ENCODE measurements around the gene RNH1. TPM values are rescaled to one million over a fixed set of nuclear protein-coding genes. Genes with fewer than 3 reads are reported as not detected.

Gene RNH1
- total RNA-seq, 2 experiments from 2014 or later = 109 to 117 TPM

DNA sequence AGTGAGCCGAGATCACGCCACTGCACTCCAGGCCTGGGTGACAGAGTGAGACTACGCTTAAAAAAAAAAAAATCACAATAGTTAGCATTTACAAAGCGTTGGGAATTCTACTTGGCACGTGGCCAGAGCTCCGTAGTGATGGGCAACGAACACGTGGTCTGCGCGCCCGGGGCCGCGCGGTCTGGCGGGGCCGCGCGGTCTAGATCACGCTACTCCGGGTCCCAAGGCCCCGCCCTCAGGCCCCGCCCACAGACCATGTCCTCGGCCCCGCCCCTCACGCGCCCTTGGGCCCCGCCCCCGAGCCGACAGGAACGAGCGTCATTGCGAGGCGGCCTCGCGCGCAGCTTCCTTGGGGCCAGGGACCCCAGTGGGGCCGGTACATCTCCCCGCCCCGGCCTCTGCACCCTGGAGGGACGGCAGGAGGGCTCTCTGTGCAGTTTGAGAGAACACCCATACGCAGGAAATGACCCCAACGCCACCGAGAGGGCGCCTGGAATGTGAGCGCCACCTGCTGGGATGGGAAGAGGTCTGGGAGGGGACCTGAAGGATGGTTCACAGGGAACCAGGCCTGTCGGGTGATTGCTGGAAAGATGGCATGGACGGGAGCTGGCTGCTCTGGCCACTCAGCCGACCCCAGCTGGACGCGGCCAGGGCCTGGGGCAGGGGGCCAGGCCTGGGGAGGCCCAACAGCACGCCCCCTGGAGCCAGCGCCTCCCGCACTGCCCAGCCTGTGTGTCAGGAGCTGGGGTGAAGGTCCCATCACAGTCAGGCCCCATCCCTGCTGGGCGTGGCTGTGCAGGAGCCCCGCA lies 58.9 kb downstream of the RNH1 start:
- H3K36me3 Mint-ChIP-seq (ENCODE audit: low read depth) = peaks cover 11% of the 10 kb centered on the region
- H3K9me3 Mint-ChIP-seq = no peaks in the 10 kb centered on the region
- POLR2A ChIA-PET = interaction anchor here (0.7 to 6.2 kb wide), 19 partner anchors 9 to 241 kb away, joined by 3 to 102 read pairs (median 5); partner anchors contain the start of genes BET1L, IFITM2, PSMD13 and RIC8A
- CTCF ChIA-PET = interaction anchor here (0.7 to 4.0 kb wide), 27 partner anchors 8 to 328 kb away, joined by 3 to 67 read pairs (median 4); partner anchors contain the start of genes BET1L, IFITM1, RIC8A and RNH1
- peak overlapping the region; percentile 90 for H3K4me3 Mint-ChIP-seq
- H3K4me1 Mint-ChIP-seq = peaks cover 32% of the 10 kb centered on the region
- peak; percentile 96 for DNase-seq
- peaks cover 9% of the 10 kb centered on the region for H3K27me3 Mint-ChIP-seq
- peak overlapping the region; percentile 97 for H3K27ac Mint-ChIP-seq

DNA sequence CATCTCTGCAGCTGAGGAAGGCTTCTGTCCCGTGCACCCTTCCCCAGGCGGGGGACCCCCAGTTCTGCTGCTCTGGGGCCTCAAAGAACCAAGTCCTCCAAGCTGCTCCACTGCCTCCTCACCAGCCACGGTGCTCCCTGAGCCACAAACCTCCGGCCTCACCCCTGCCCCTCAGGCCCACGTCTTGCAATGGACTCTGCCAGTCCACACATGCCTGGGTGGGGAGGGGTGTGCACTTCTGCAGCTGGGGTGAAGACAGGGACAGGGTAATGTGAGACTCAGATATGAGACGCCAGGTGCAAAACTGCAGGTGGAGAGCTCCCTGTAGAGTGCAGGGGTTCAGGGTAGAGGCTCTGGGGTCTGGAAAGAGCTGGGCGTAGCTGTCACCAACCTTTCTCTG lies 60.2 kb downstream of the RNH1 start:
- ChIA-PET POLR2A (interaction anchor here (1.7 to 6.2 kb wide), 3 partner anchors 31 to 239 kb away, joined by 4 to 57 read pairs (median 17); partner anchors contain the start of genes BET1L, RIC8A and SIGIRR), CTCF (interaction anchor here (0.8 to 4.0 kb wide), 3 partner anchors 31 to 72 kb away, joined by 3 to 62 read pairs (median 3); partner anchors contain the start of gene SIGIRR)
- Mint-ChIP-seq H3K27me3 (peaks cover 9% of the 10 kb centered on the region), H3K4me3 (peak overlapping the region; percentile 32), H3K27ac (no peak overlapping the region), H3K36me3 (ENCODE audit: low read depth) (peaks cover 7% of the 10 kb centered on the region), H3K9me3 (no peaks in the 10 kb centered on the region), H3K4me1 (peaks cover 29% of the 10 kb centered on the region)
- DNase-seq = no peak

DNA sequence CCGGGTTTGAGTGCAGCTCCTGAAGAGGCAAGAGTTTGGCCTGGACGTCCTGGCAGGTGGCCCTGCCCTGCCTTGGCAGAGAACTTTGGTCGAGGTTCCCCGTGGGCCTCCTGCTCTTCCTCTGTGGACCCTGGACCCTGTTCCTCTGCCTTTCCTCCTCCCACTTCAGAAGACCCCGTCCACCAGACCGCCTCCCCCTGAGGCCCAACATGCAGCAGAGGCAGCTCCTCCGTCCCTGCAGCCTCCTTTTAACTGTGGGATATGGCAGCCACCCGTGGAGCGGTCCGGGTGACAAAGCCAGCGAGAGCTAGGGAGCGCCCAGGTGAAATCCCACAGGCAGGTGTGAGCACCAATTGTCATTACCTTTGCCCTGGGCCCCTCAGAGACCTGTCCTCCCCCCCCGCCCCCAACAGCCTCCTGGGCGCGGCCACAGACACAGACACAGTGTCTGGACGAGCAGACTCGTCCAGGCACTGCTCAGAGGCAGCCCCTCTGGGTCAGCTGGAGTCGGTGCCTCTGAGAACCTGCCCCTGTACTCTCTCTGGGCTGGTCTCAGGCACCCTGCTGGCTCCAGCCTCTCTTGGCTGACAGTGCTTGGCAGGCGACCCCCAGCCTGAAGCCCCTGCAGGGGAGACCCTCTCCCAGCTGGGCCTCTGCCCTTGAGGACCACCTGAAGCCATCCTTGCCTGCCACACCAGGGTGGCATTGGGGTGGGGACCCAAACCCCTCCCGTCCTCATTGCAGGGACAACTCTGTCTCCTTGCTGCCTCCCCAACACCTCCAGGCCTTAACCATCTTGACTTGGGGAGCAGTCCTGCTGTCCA lies 61.1 kb downstream of the RNH1 start:
- H3K27ac Mint-ChIP-seq = no peak overlapping the region
- no peaks in the 10 kb centered on the region for H3K9me3 Mint-ChIP-seq
- peaks cover 9% of the 10 kb centered on the region for H3K27me3 Mint-ChIP-seq
- ChIA-PET POLR2A (interaction anchor here (1.7 kb wide), 1 partner anchor 30 kb away, joined by 4 read pairs; the partner anchor contains the start of gene SIGIRR), CTCF (interaction anchor here (0.8 to 1.0 kb wide), 3 partner anchors 10 to 31 kb away, joined by 3 to 6 read pairs (median 3); no protein-coding TSS in a partner anchor)
- H3K36me3 Mint-ChIP-seq (ENCODE audit: low read depth) = peaks cover 2% of the 10 kb centered on the region
- peaks cover 23% of the 10 kb centered on the region for H3K4me1 Mint-ChIP-seq
- H3K4me3 Mint-ChIP-seq = no peak overlapping the region
- no peak for DNase-seq

Other genes with a start within 250 kb of the RNH1 start
- gene NLRP6, start 228.8 kb downstream of the RNH1 start, total RNA-seq = 1 to 10 TPM; 2.5 TPM
- 100 to 1,000 TPM; 113 to 117 TPM for gene PGGHG, start 218.1 kb downstream of the RNH1 start, total RNA-seq
- gene IFITM5, start 207.7 kb downstream of the RNH1 start, total RNA-seq = not detected
- gene IFITM2, start 199.4 kb downstream of the RNH1 start, total RNA-seq = 1,000 to 10,000 TPM; 1,637 to 1,643 TPM
- 1,000 to 10,000 TPM; 1,010 to 1,055 TPM for gene IFITM1, start 193.2 kb downstream of the RNH1 start, total RNA-seq
- gene IFITM3, start 186.4 kb downstream of the RNH1 start, total RNA-seq = 10 to 100 TPM; 52.3 to 58.8 TPM
- under 1 TPM; 0.23 to 0.53 TPM for gene B4GALNT4, start 137.7 kb downstream of the RNH1 start, total RNA-seq
- gene PKP3, start 113.0 kb downstream of the RNH1 start, total RNA-seq = not detected
- gene SIGIRR, start 92.2 kb downstream of the RNH1 start, total RNA-seq = 100 to 1,000 TPM; 170 to 178 TPM
- 10 to 100 TPM; 69.2 to 73.5 TPM for gene ANO9, start 65.2 kb downstream of the RNH1 start, total RNA-seq
- gene PTDSS2, start 57.0 kb downstream of the RNH1 start, total RNA-seq = 10 to 100 TPM; 20.1 to 21.5 TPM
- 10 to 100 TPM; 45.1 to 52.5 TPM for gene HRAS, start 28.3 kb upstream of the RNH1 start, total RNA-seq
- 1 to 10 TPM; 2.2 to 2.5 TPM for gene LRRC56, start 30.3 kb upstream of the RNH1 start, total RNA-seq
- gene LMNTD2, start 53.5 kb upstream of the RNH1 start, total RNA-seq = 1 to 10 TPM; 2.5 to 3.2 TPM
- gene RASSF7, start 53.7 kb upstream of the RNH1 start, total RNA-seq = 10 to 100 TPM; 32.7 to 32.8 TPM
- gene PHRF1, start 69.2 kb upstream of the RNH1 start, total RNA-seq = 10 to 100 TPM; 38.7 to 39.1 TPM
- 100 to 1,000 TPM; 220 to 221 TPM for gene IRF7, start 108.7 kb upstream of the RNH1 start, total RNA-seq
- gene CDHR5, start 117.7 kb upstream of the RNH1 start, total RNA-seq = not detected
- gene SCT, start 119.9 kb upstream of the RNH1 start, total RNA-seq = not detected
- under 1 TPM; 0.18 to 0.20 TPM for gene DRD4, start 130.0 kb upstream of the RNH1 start, total RNA-seq
- gene DEAF1, start 188.0 kb upstream of the RNH1 start, total RNA-seq = 10 to 100 TPM; 33.0 to 34.2 TPM
- 10 to 100 TPM; 22.6 to 25.3 TPM for gene TMEM80, start 188.6 kb upstream of the RNH1 start, total RNA-seq
- 10 to 100 TPM; 16.2 to 19.4 TPM for gene EPS8L2, start 199.0 kb upstream of the RNH1 start, total RNA-seq
- gene TALDO1, start 240.2 kb upstream of the RNH1 start, total RNA-seq = 100 to 1,000 TPM; 215 to 224 TPM